Activated CD4-positive, CD25-positive, alpha-beta regulatory T cell treated with anti-CD3 and anti-CD28 coated beads, Interleukin-2, amount 50 U/mL, for 72 hours (primary cell): ENCODE measurements around the gene RAP2B.
"Not testable (repeated sequence)": the region's sequence is repeated elsewhere in the genome, so short reads cannot be mapped to it uniquely, and the experiment has no call there.

Experiments used
- DNase-seq: peaks from one replicate; pipeline ENCODE4 v3.0.0; 2021

Gene RAP2B

DNA sequence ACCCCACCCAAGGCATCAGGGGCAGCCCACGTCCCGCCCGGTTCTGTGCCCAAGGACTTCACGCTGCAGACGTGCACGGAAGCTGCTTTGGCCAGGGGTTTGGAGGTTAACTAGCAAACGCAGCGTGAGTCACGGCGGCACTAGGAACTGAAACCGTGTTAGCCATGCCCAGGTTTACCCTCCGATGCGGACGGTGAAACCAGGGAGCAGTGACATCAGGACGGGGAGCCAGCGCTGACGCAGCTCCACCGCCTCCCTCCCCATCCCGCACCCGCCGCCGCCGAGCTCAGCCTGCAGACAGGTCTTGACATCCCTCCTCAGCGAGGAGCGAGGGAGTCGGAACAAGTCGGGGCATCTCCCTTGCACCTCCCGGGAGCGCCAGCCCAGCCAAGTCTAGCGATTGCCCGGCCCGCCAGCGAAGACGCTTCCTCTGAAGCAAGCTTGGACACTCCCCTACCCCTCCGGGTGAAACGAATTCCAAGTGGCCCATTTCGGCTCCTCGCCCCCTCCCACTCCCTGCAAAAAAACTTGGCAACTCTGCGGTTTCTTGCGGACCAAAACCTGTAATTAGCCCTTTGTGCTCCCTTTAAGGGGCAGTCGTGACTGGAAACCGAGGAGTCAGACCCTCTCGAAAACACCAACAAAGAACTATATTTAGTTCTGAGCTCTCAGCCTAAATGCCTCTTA, 1.4 kb upstream of the RAP2B start:
- peak; percentile 77 for DNase-seq

GRCh38 chr3:153161138-153161713, 800 bp upstream of the RAP2B start:
- peak; percentile 76 for DNase-seq

DNA sequence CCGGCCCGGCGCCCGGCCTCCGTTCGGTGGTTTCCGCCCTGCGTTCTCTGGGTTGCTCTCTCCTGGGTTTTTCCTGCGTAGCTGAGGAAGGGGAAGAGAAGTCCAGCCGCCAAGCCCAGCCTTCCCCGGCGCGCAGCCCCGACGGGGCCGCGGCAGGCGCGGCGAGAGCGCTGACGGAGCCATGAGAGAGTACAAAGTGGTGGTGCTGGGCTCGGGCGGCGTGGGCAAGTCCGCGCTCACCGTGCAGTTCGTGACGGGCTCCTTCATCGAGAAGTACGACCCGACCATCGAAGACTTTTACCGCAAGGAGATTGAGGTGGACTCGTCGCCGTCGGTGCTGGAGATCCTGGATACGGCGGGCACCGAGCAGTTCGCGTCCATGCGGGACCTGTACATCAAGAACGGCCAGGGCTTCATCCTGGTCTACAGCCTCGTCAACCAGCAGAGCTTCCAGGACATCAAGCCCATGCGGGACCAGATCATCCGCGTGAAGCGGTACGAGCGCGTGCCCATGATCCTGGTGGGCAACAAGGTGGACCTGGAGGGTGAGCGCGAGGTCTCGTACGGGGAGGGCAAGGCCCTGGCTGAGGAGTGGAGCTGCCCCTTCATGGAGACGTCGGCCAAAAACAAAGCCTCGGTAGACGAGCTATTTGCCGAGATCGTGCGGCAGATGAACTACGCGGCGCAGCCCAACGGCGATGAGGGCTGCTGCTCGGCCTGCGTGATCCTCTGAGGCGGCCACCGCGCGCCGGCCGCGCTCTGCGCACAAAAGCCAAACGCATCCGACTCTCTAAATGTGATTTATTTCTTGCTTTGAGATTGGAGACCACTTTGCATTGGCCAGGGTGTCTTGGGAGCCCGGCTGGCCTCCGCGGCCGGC, 727 bp downstream of the RAP2B start:
- peak; percentile 59 for DNase-seq

- no peak for DNase-seq
Observed at GRCh38 chr3:153163393-153163724, 1.3 kb downstream of the RAP2B start.

- DNase-seq: no peak
Observed at GRCh38 chr3:153163756-153164550, 1.9 kb downstream of the RAP2B start.

- DNase-seq: no peak
Observed at GRCh38 chr3:153165261-153165681, 3.2 kb downstream of the RAP2B start.

DNA sequence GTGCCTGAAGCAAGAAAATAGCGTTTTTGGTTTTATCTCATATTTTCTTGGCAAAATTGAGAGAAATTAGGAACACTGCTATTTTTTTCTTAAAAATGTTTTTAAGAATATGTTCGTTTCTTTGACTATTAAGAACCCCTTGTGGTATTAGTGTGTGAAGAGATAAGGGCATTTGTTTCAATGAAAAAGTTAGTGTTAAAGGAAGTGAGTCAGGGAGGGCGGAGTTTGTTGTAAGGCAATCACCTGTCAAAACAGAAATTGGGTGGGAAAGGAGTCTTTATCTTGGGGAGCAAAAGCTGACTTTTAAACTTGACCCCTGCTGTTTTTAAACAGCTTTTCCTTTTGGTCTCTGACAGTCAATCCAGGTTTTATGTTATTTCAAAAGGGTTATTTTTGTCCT, 4.2 kb downstream of the RAP2B start:
- no peak for DNase-seq

GRCh38 chr3:153166796-153167195, 4.8 kb downstream of the RAP2B start:
- no peak for DNase-seq

GRCh38 chr3:153169793-153170383, 7.9 kb downstream of the RAP2B start:
- DNase-seq: no peak

DNA sequence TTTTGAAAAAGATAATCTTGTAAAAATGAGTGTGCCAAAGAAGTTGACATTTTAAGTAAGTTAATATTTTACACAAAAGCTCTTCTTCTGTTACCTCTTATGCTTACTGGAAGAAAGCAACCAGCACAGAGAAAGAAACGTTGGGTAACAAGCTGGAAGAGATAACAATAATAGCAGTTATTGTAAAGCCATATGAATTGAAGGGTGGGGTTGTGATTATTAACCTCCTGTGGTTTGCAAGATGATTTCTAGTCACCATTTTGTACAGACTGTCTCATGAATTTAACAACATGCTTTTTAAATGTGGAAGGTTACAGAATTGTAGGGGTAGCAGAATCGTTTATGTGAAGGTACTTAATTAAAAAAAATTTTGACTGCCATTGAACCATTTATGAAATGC, 9.2 kb downstream of the RAP2B start:
- no peak for DNase-seq

- DNase-seq: no peak
Observed at GRCh38 chr3:153171918-153172317, 9.9 kb downstream of the RAP2B start.

DNA sequence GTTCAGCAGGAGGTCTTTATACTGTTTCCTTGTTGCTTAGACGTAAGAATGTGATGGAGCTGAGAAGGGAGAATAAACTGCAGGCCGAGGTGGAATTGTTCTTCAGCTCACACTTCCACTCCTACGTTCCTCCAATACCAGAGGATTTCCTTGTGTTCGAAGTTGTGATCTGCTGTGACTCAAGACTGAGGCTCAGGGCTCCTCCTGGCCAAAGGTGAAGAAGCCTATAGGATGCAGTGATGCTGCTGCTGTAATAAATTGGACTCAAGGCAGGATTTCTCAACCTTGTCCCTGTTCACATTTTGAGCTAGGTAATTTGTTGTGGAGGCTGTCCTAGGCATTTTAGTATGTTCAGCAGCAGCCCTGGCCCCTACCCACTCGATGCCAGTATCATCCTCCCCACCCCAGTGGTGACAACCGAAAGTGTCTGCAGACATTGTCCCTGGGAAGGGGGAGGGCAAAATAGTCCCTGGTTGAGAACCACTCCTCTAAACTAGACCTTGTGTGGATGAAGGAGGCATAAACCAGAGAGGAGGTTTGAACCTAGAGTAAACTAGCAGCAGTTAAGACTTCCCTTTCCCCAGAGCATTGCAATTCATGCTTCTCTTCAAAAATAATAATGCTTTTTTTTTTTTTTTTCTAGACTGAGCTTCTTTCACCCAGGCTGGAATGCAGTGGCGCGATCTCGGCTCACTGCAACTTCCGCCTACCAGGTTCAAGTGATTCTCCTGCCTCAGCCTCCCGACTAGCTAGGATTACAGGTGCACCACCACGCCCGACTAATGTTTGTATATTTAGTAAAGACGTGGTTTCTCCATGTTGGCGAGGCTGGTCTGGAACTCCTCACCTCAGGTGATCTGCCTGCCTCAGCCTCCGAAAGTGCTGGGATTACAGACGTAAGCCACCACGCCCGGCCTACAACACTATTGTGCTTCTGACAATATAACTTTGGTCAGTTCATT, 11.1 kb downstream of the RAP2B start:
- DNase-seq: no peak

DNA sequence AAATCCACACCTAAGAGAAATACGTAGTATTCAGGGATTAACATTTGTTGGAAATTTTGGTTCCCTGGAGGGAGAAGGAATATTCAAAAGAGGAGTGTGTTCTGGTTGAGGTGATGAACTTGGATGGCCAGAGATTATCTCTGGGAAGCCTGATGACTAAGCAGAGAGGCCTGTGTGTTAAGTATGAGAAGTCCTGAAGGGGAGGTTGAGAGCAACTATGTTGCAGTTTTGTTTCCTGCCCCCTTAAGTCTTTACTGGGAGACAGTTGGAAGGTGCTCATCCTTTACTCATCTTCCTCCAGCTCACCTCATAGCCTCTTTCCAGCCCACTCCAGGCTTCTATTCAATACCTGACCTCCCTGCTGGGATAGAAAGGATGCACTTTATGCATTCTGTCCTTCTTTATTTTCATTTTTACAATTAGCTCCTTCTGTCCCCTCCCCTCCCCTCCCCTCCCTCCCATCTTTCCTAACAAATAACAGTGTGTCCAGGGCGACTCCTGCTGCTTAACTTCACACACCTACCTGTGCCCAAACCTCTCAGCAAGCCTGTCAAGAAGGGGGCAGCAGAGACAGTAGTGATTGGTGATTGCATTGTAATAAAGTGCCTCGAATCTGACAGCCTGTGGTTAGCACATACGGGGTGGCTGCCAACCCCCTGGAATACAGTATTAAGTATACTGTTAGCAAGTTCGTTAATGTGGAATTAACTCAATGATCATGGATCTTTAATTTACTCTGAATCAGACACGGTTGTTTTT, 11.9 kb downstream of the RAP2B start:
- DNase-seq: no peak

DNA sequence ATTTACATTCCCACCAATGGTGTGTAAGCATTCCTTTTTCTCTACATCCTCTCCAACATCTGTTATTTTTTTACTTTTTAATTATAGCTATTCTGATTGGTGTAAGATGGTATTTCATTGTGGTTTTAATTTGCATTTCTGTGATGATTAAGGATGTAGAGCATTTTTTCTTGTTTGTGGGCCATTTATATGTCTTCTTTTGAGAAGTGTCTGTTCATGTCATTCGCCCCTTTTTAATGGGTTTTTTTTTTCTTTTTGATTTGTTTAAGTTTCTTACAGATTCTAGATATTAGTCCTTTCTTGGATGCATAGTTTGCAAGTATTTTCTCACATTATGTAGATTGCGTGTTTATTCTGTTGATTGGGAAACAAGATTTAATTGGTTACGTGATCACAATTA, 14.2 kb downstream of the RAP2B start:
- DNase-seq: no peak

GRCh38 chr3:153180860-153181372, 18.9 kb downstream of the RAP2B start:
- DNase-seq: no peak

DNA sequence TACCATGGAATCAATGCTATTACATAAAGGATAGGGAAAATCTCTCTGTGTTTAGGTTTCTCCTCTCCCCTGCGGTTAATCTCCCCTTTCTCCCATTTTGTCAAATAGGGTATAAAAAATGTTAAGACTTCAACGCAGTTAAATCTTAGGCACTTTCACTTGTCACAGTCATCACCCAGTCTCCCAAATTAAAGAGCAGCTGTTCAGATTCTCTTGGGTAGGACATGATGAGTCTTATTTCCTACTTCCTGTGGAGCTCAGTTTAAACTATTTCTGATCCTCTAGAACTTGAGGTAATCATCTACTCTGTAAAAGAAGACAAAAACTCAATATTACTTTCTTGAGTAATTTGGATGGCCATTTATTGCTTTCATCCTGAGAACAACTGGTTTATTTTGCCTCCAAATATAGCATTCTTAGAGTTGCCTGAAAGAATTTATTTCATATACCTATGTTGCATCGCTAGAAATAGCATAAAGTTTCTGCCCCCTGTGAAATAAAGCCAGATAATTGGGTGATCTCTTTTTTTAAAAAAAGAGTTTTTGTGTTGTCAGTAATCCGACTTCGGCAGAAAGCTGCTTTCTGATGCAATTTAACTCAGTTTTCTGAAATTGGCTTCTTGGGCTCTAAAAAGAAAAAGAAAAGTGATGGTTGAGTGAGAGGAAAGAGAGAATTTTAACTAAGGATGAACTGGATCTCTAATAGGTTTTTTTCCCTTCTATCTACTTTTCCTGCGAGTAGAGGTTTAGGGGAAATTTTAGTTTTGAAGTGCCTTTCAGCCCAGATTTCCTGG, 20.7 kb downstream of the RAP2B start:
- no peak for DNase-seq

DNA sequence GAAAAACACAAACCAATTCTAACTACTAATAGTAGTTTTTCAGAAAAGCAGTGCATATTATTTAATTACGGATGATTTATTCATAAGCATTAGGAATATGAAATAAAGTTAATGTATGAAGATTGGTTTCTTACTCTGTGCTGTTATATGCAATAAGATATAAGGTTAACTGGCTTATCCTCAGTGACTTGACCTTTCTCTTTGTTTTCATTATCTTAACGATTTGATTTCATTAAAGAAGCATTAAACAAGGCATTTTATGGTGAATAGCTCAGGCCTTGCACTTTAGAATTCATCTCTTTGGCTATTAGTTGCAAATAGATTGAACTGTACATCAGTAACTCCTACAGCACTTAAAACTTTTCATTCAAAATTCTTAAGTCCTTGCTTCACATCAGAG, 28.9 kb downstream of the RAP2B start:
- no peak for DNase-seq

DNA sequence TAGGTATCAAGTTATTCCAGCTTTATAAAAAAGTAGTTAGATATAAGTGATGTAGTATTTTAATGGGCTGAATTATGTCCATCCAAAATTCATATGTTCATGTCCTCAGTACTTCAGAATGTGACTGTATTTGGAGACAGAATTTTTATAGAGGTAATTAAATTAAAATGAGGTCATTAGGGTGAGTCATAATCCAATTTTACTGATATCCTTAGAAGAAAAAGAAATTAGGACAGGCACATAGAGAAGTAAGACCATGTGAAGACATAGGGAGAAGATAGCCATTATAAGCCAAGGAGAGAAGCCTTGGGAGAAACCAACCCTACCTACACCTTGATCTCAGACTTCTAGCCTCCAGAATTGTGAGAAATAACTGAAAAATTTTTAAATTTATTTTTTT, 30.3 kb downstream of the RAP2B start:
- DNase-seq: no peak

- DNase-seq: not testable (repeated sequence)
Observed at GRCh38 chr3:153193786-153194476, 31.9 kb downstream of the RAP2B start.
